DMS79 (cell line): ENCODE data around the gene GFY.

ENCODE experiments used
- DNase-seq: peaks from one replicate; lab custom pipeline; 2025; lab: John Stamatoyannopoulos, UW

Gene GFY

DNA sequence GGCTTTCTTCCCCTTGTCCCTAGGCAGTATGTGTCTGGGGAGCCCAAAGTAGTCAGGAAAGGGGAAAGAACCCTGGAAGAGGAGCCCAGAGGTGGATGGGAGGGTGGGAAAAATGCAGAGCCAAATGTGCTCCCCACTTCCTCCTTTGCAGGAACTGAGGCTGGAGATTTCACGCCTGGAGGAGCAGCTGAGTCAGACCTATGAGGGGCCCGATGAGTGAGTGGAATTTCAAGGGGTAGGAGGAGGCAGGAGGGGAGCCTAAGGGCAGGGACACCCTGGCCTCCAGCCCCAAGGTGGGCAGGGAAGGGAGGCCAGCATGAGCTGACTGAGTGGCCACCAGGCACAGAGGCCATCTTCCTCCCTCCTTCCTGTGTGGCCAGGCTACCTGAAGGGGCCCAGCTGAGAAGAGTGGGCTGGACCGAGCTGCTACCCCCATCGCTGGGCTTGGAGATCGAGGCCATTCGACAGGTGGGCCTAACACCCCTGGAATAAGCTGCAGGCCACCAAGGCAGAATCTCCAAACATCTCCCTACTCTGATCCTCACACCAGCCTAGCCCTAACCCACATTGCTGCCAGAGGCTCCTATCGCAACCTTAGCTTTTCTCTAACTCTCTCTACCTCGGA is 16.3 kb upstream of the GFY start:
- DNase-seq, result no peak

DNA sequence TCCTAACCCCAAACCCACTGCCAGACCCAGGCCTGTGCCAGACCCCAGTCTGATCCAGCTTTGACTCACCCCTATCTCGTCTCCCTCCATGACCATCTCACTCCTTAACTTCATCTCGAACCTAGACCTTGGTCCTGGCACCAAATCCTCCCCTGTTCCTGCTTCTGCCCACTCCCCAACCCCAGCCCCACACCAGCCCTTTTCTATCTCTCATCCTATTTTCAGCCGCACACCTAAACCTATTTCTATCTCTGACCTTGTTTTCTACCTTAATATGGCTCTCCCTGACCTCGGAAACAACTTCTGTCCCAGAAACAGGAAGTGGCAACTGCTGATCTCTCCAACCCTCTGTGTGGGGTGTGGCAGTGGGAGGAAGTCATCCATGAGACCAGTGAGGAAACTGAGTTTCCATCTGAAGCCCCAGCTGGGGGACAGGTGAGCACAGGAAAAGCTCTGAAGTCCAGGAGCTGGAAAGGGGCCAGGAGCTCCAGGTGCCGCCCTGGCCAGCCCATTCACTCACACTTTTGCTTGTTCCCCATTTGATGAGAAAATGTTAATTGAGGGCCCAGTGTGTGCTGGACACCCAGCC is 15.7 kb upstream of the GFY start:
- DNase-seq, result no peak

DNA sequence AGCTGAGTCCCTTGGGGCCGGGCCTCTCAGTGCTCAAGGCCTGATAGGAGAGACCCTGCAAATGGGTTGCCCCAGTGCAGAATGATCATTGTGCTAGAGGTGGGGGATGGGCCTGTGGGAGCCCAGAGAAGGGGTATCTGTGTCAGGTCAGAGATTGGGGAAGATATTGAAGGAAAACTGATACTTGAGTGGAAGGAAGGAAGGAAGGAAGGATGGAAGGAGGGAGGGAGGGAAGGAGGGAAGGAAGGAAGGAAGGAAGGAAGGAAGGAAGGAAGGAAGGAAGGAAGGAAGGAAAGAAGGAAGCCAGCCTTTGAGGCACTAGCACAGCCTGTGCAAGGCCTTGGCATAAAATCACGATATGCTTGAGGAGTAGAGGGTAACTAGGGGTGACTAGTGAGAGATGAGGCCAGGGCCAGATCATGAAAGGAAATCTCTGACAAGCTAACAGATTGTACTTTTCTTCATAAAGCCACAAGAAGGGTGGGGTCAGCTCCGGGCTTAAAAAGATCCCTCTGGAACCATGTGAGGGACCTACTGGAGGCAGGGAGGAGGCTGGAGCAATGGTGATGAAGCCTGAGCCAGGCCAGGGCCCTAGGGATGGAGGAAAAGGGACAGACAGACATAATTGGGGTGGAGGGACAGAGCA is 13.4 kb upstream of the GFY start:
- DNase-seq, result no peak

DNA sequence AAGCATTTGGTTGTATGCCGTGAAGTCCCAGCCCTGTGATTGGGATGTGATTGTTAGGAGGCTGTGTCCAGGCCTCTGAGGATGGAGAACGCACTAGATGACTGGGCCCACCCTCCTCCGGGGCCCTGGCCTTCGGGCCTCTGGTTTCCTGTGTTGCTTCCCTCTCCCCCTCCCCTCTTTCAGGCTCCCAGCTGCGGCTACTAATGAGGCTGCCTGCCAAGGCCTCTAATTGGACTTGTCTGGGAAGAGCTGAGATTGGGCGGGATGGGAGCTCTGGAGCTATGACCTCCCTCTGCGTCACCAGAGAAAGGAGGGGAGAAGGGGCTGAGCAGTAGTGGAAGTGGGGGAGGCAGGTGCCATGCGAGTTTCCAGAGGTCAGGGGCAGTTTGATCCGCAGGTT is 11.8 kb upstream of the GFY start:
- no peak for DNase-seq

GRCh38 chr19:49414256-49414655 is 10.9 kb upstream of the GFY start:
- no peak for DNase-seq

DNA sequence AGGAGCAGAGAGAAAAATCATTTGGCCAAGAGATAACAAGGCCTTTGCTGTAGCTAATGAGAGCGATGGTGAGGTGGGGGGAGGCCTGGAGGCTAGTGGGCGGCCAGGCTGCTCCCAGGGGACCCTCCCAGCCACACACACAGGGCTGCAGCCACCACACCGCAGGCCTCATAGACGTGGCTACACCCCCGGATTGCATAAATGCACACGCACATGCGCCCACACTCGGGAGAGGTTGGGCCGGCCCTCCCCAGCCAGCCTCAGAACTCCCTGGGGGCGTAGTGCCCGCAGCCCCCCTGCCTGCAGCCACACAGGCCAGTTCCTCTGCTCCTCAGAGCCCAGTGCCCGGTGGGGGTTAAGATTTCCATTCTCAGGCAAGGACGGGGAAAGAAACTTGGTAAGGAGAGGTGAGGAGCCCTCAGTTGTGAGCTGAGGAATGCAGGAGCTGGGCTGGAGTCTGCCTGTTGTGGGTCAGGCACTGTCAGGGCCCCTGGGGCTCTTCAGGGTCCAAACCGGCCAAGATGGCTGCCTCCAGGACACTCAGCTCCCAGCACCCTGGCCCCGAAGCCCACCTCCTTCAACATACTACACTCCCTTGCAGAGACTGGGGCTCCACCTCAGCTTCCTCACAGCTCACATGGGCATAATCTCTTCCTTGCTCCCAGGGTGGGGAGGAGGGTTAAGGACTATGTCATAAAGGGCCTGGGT is 9.9 kb upstream of the GFY start:
- DNase-seq, result no peak

DNA sequence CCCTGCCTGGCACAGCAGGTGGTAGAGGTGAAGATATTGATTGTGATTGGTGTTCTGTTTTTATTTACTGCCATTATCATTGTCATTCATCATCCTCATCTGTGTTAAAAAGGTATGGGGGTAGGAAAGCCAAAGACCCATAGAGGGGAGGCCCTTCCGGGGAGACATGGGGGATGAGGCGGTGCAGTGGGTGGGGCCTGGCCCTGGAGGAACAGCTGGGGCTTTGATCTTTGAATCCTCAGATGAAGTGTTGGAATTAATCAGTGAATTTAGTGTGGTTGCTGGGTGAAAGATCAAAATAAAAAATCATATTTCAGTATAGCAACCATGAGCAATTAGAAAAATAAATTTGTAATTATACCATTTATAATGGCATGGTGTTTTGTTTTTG is 9.4 kb upstream of the GFY start:
- DNase-seq, result no peak

DNA sequence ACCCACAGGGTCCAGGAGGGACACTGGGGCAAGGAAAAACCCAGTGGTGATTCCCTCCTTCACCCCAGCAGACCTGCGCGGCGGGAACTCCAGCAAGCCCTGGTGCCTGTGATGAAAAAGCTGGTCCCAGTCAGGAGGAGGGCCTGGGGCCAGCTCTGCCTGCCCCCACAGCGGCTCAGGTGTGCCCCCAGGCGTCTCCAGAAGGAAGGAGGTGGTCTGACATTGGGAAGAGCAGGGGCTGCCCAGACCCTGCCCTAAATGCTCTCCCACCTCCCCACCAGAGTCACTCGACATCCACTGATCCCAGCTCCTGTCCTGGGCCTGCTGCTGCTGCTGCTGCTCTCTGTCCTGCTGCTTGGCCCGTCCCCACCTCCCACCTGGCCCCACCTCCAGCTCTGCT is 8.1 kb upstream of the GFY start:
- no peak for DNase-seq

- no peak for DNase-seq
Observed at GRCh38 chr19:49418511-49418910, 6.7 kb upstream of the GFY start.

GRCh38 chr19:49419173-49419572 is 6.0 kb upstream of the GFY start:
- no peak for DNase-seq

- DNase-seq, result no peak
Observed at GRCh38 chr19:49420227-49420626, 5.0 kb upstream of the GFY start.

DNA sequence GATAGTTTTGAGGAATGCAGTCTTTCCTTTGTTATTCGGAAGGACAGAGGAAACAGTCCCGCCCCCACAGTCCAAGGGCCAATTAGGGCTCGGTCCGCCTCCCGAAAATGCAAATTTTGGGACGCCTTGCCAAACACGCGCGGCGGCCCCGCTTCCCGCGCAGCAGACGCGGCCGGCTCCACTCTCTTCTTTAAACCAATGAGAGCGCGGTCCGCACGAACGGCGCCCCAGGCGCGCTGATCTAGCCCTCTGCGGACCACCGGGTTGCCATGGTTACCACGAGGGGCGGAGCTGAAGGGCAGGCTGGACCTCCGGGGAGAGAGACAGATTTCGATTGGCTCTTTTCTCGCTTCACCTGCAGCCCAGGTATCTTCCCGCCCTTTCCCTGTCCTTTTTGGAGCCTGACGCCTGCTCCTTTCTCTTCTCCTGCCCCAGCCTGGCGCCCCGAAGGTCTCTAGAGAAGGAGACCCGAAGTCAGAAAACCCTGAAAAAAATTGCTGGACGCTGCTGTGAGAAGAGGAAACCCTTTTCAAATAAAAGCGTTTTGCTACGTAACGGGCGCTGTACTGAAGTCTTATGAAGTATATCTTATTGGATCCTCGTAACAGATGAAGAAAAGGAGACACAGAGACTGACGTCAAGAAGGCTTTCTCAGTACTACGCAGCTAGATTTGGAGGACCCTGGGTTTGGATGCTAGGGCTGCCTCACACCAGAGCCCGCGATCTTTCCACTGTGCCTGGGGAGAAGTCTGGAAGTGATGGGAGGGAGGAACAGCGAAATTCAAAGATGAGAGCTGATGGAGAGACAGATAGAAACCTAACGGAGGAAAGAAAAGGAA is 3.9 kb upstream of the GFY start:
- DNase-seq, result peak; percentile 97

- no peak for DNase-seq
Observed at GRCh38 chr19:49421878-49422202, 3.3 kb upstream of the GFY start.

- DNase-seq, result peak; percentile 52
Observed at GRCh38 chr19:49422407-49423070, 2.6 kb upstream of the GFY start.

GRCh38 chr19:49423071-49423984 is 1.9 kb upstream of the GFY start, which contains the start of gene PTH2:
Gene PTH2 (minus strand): TSS chr19:49423441. CDS start chr19:49423339, 102 bp downstream.
- no peak for DNase-seq

DNA sequence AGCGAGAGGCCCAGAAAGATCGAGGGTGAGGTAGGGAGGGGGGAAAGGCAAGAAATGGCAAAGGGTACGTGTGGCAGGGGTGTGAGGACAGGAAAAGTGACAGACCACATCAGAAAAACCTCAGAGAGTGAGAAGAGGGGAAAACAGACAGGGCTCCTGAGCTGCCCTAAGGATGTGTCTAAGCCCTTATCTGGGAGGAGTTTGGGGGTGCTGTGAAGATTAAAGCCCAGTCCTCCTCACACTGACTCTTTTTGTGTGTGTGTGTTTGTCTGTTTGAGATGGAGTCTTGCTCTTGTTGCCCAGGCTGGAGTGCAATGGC is 1.2 kb upstream of the GFY start:
- DNase-seq, result no peak

GRCh38 chr19:49425922-49426592 is 869 bp downstream of the GFY start:
- peak; percentile 55 for DNase-seq

DNA sequence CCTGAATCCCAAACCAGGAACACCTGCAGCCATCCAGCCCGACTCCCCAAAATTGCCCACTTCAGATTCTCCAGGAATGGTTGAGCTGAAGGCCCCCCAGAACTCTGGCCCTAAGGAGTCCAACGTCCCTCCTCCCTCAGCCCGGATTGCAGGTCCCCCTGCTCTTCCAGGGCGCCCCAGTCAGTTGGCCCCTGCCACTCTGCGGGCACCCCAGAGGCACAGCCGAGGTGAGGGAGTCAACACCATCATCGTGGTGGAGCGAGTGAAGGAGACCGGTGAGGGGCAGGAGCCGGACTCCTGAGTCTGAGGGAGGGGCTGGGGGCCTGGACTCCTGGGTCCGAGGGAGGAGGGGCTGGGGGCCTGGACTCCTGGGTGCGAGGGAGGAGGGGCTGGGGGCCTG is 2.2 kb downstream of the GFY start:
- no peak for DNase-seq

DNA sequence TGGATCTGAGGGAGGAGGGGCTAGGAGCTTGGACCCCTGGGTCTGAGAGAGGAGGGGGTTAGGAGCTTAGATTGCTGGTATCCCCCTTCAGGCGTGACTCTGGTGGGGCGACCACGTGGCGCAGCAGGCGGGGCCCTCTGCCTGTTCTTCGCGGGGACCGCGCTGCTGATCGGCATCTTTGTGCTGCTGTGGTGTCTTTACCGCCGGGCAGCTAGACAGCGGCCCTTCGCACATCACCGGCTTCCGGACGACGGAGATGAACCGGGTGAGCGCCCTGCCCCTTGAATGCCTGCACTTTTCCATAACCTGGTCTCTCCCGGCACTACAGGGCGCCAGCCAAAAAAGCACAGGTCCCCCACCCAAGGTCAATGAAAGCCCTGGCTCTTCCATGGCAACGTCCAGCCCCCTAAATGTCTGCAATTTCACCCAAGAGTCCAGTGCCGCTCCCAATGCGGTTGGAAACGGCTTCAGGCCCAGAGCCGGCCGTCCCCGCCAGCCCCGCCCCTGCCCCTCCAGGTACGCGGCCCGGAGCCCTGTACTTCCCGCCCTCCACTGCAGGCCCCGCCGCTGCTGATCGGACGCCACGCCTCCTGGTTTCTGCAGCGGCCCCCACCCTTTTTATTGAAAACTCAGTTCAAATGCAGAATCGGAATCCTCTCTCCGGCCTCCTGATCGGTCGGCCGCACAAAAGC is 2.8 kb downstream of the GFY start:
- DNase-seq, result no peak
